SK-N-SH (cell line): ENCODE results near the gene USHBP1. TPM values are rescaled to one million over a fixed set of nuclear protein-coding genes. Genes with fewer than 3 reads are reported as not detected.

Experiments used
- CTCF ChIA-PET: fragments of 300-600, 350-600 bp; formaldehyde crosslinking; extraction: SDS; loops from one replicate; lab custom pipeline; 2021; lab: Yijun Ruan, JAX
- POLR2A ChIA-PET: fragments of 350-600 bp; sonication (Branson Sonifier 250); formaldehyde crosslinking; extraction: SDS; loops from one replicate; lab custom pipeline; 2020; ENCODE audit warnings: antibody characterized with exemption, inconsistent platforms; lab: Yijun Ruan, JAX
- DNase-seq: peaks from one replicate; pipeline ENCODE4 v3.0.0; 2012
- H2AFZ ChIP-seq: fragments of 200-600 bp; sonication (generic); 2 replicates; pipeline ENCODE4 v1.8.1; 2016; ENCODE audit warnings: antibody characterized with exemption, mild to moderate bottlenecking, low read depth
- H3F3A ChIP-seq: fragments of 200-600 bp; sonication (generic); replicated peaks from 2 replicates; pipeline ENCODE3; 2016; ENCODE audit warnings: antibody characterized with exemption, mild to moderate bottlenecking; ENCODE audit not compliant: insufficient read depth
- H3K27ac ChIP-seq, 2 experiments: fragments of 200-500 bp in 1 of 2; fragments of 200-600 bp in 1 of 2; sonication (Bioruptor generic) in 1 of 2; sonication (generic), shearing (Covaris generic) in 1 of 2; 2 replicates each; pipeline versions ENCODE4 v1.5.1 to v1.6.1; 2014 to 2016; ENCODE audit warnings: low read depth in 2 of 2, inconsistent platforms in 1 of 2, low read length in 1 of 2, mild to moderate bottlenecking in 1 of 2, mixed read lengths in 1 of 2
- H3K27me3 ChIP-seq: fragments of 200-600 bp; sonication (generic), shearing (Covaris generic); 2 replicates; pipeline ENCODE4 v1.6.1; 2016; ENCODE audit warnings: mixed run types; ENCODE audit not compliant: insufficient read depth
- H3K36me3 ChIP-seq, 2 experiments: fragments of 200-500 bp in 1 of 2; fragments of 200-600 bp in 1 of 2; sonication (Bioruptor generic) in 1 of 2; sonication (generic) in 1 of 2; replicated peaks in 1 of 2; 2 replicates each; pipeline versions ENCODE3 to v1.5.1; 2014 to 2016; ENCODE audit warnings: low read length in 1 of 2, mild to moderate bottlenecking in 1 of 2; ENCODE audit not compliant: insufficient read depth in 2 of 2, control insufficient read depth in 1 of 2
- H3K4me1 ChIP-seq, 2 experiments: fragments of 200-500 bp in 1 of 2; fragments of 200-600 bp in 1 of 2; sonication (Bioruptor generic) in 1 of 2; sonication (generic), shearing (Covaris generic) in 1 of 2; 2 replicates each; pipeline versions ENCODE4 v1.5.1 to v1.6.1; 2014 to 2016; ENCODE audit warnings: low read depth in 1 of 2, low read length in 1 of 2, mixed run types in 1 of 2; ENCODE audit not compliant: insufficient read depth in 2 of 2, control insufficient read depth in 1 of 2
- H3K4me2 ChIP-seq: fragments of 200-600 bp; sonication (generic), shearing (Covaris generic); 2 replicates; pipeline ENCODE4 v1.6.1; 2017; ENCODE audit warnings: mixed run types
- H3K4me3 ChIP-seq, 2 experiments: fragments of 200-500 bp in 1 of 2; fragments of 200-600 bp in 1 of 2; sonication (Bioruptor generic) in 1 of 2; sonication (generic), shearing (Covaris generic) in 1 of 2; 2 replicates each; pipeline versions ENCODE4 v1.5.1 to v1.8.1; 2014 to 2016; ENCODE audit warnings: low read depth in 2 of 2, inconsistent platforms in 1 of 2, low read length in 1 of 2, mild to moderate bottlenecking in 1 of 2, mixed read lengths in 1 of 2, moderate library complexity in 1 of 2
- H3K79me2 ChIP-seq: fragments of 200-600 bp; sonication (generic); 2 replicates; pipeline ENCODE4 v1.8.1; 2017; ENCODE audit warnings: mild to moderate bottlenecking; ENCODE audit not compliant: insufficient read depth
- H3K9ac ChIP-seq: fragments of 200-600 bp; sonication (generic); 2 replicates; pipeline ENCODE4 v1.6.1; 2017; ENCODE audit warnings: mixed run types
- H3K9me2 ChIP-seq: fragments of 200-600 bp; sonication (generic); 2 replicates; pipeline ENCODE4 v1.6.1; 2017; ENCODE audit warnings: mixed run types
- H3K9me3 ChIP-seq: fragments of 200-600 bp; sonication (generic); 2 replicates; pipeline ENCODE4 v1.6.1; 2017; ENCODE audit warnings: mixed run types, mild to moderate bottlenecking, moderate library complexity
- H4K20me1 ChIP-seq: fragments of 200-600 bp; sonication (generic); 2 replicates; pipeline ENCODE4 v1.6.1; 2017; ENCODE audit warnings: mild to moderate bottlenecking, mixed run types; ENCODE audit not compliant: insufficient read depth
- CHD2 ChIP-seq: fragments of 150-350 bp; IDR thresholded peaks from 2 replicates; pipeline ENCODE4 v1.6.1; 2018; ENCODE audit warnings: low read length; ENCODE audit not compliant: partially characterized antibody
- EP300 ChIP-seq, 2 experiments: IDR thresholded peaks; 2 replicates each; pipeline versions ENCODE4 v1.4.0 to v1.6.1; 2012; ENCODE audit warnings: borderline replicate concordance in 1 of 2, low read depth in 1 of 2, low read length in 1 of 2
- EZH2phosphoT487 ChIP-seq: fragments of 200-600 bp; sonication (generic); IDR thresholded peaks from 2 replicates; pipeline ENCODE4 v1.6.1; 2017; ENCODE audit warnings: low read depth, mixed run types, mild to moderate bottlenecking, antibody characterized with exemption, moderate library complexity, borderline replicate concordance
- FOXJ3 ChIP-seq: sonication (generic); formaldehyde crosslinking; IDR thresholded peaks from 2 replicates; pipeline ENCODE4 v1.5.1; 2020; ENCODE audit warnings: mild to moderate bottlenecking, missing genetic modification reagents
- FOXM1 ChIP-seq: IDR thresholded peaks from 2 replicates; pipeline ENCODE4 v1.4.0; 2012; ENCODE audit warnings: low read depth, mild to moderate bottlenecking
- JUND ChIP-seq: IDR thresholded peaks from 2 replicates; pipeline ENCODE4 v1.4.0; 2012
- MXI1 ChIP-seq: IDR thresholded peaks from 2 replicates; pipeline ENCODE4 v1.6.1; 2012; ENCODE audit warnings: mild to moderate bottlenecking, low read depth, low read length, improper control_type of control experiment
- NFIC ChIP-seq: IDR thresholded peaks from 2 replicates; pipeline ENCODE4 v1.4.0; 2012; ENCODE audit warnings: borderline replicate concordance
- NRF1 ChIP-seq: IDR thresholded peaks from 2 replicates; pipeline ENCODE4 v1.6.1; 2012; ENCODE audit warnings: low read depth, mild to moderate bottlenecking, low read length
- RAD21 ChIP-seq: IDR thresholded peaks from 2 replicates; pipeline ENCODE4 v1.6.1; 2012; ENCODE audit warnings: mild to moderate bottlenecking, low read length
- RCOR1 ChIP-seq: fragments of 150-350 bp; IDR thresholded peaks from 2 replicates; pipeline ENCODE4 v1.6.1; 2017; ENCODE audit warnings: antibody characterized with exemption, low read length
- RFX5 ChIP-seq: IDR thresholded peaks from 2 replicates; pipeline ENCODE4 v1.6.1; 2012; ENCODE audit warnings: mild to moderate bottlenecking, improper control_type of control experiment, low read length
- TAF1 ChIP-seq: IDR thresholded peaks from 2 replicates; pipeline ENCODE4 v1.6.1; 2012; ENCODE audit warnings: low read depth, mild to moderate bottlenecking, low read length, moderate library complexity, borderline replicate concordance
- TEAD4 ChIP-seq: IDR thresholded peaks from 2 replicates; pipeline ENCODE4 v1.4.0; 2012; ENCODE audit warnings: mild to moderate bottlenecking, borderline replicate concordance; ENCODE audit not compliant: insufficient read depth
- USF2 ChIP-seq: fragments of 150-350 bp; IDR thresholded peaks from 2 replicates; pipeline ENCODE4 v1.6.1; 2017; ENCODE audit warnings: antibody characterized with exemption, low read length, low read depth, borderline replicate concordance
- WGBS: methylation state at CpG from one replicate; pipeline ENCODE4 v1.1.6; 2017; ENCODE audit warnings: low lambda C conversion rate; 5-methylcytosine and 5-hydroxymethylcytosine counted together
- polyA plus RNA-seq, 3 experiments: library from polyadenylated mRNA; depleted of rRNA; stranded (reverse); fragments of >200 nt; gene quantifications; 2 replicates each; pipeline ENCODE4 v1.2.3, GENCODE V29; 2012
- TF ChIP-seq, protein P1 (sequence below): IDR thresholded peaks from 2 replicates; pipeline ENCODE4; 2012
- TF ChIP-seq, protein P2 (sequence below): IDR thresholded peaks from 2 replicates; pipeline ENCODE4 v1.4.0; 2012; ENCODE audit warnings: low read depth, borderline replicate concordance

USHBP1 gene
- polyA plus RNA-seq, 1 of the 3 experiments (the other 2 are of a cell fraction): 0.03 TPM

DNA sequence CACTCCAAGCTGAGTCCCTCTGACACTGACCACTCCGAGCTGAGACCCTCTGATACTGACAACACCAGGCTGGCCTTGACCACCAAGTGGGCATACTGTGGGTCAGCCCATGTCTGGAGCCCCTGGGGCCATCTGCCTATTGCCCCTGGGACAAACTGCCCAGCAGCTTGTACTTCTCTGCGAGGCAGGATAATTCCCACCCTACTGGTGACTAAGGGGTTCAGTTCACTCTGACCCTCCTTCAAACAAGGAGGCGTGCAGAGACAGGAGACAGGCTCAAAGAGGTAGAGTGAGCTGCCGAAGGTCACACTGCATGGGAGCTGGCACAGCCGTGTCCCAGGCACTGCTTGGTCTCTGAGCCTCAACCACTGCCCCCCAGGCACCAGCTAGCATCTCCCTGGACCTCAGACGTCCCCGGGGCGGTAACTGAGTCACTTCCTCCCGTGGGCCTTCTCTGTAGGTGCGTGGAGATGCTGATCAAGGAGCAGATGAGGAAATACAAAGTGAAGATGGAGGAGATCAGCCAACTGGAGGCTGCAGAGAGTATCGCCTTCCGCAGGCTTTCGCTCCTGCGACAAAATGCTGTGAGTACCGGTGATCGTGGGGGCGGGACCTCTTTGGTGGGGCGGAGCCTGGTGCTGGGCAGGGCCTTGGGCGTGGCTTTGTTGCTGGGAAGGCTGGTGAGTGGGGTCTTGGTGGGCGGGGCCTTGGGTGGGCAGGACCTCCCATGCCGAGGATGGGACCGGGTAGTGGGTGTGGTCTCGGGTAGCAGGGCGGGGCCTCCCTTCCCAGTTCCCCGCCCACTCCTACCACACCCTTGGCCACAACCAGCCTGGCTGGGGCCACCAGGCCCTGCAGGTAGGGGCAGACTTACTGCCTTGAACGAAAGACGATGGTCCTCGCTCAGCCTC, 55.2 kb downstream of the USHBP1 start:
- POLR2A ChIA-PET: no interaction called here
- WGBS: 70% methylated on average over 18 of the region's 28 CpGs
- H3F3A ChIP-seq: peaks cover 8% of the 10 kb centered on the region
- H2AFZ ChIP-seq: no peak overlapping the region
- no peaks in the 10 kb centered on the region for H3K79me2 ChIP-seq
- peak; percentile 95 for DNase-seq
- H3K36me3 ChIP-seq: peaks cover 13 to 37% of the 10 kb centered on the region in 2 experiments
- CTCF ChIA-PET: interaction anchor here (0.6 to 1.6 kb wide), 2 partner anchors 27 to 73 kb away, joined by 3 to 4 read pairs; partner anchors contain the start of gene ANKLE1
- no peaks in the 10 kb centered on the region for H3K27me3 ChIP-seq
- no peak for TF ChIP-seq NRF1
- TF ChIP-seq MXI1: no peak
- TF ChIP-seq TAF1: no peak
- TF ChIP-seq EZH2phosphoT487: no peak
- TF ChIP-seq RFX5: no peak
- no peak for TF ChIP-seq FOXJ3 (CRISPR knock-in tag)
- no peak for TF ChIP-seq RAD21
- TF ChIP-seq TEAD4: no peak
- TF ChIP-seq USF2: no peak
- TF ChIP-seq CHD2: no peak
- no peak for TF ChIP-seq JUND
- TF ChIP-seq, protein P1, sequence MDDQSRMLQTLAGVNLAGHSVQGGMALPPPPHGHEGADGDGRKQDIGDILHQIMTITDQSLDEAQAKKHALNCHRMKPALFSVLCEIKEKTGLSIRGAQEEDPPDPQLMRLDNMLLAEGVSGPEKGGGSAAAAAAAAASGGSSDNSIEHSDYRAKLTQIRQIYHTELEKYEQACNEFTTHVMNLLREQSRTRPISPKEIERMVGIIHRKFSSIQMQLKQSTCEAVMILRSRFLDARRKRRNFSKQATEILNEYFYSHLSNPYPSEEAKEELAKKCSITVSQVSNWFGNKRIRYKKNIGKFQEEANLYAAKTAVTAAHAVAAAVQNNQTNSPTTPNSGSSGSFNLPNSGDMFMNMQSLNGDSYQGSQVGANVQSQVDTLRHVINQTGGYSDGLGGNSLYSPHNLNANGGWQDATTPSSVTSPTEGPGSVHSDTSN: no peak
- no peak for TF ChIP-seq NFIC
- no peak for TF ChIP-seq RCOR1
- no peak for TF ChIP-seq FOXM1
- TF ChIP-seq EP300 (IDR thresholded peaks at IDR 0.05; ENCODE audit: borderline replicate concordance in 1 of 2, low read depth in 1 of 2, low read length in 1 of 2): no peak
- TF ChIP-seq, protein P2, sequence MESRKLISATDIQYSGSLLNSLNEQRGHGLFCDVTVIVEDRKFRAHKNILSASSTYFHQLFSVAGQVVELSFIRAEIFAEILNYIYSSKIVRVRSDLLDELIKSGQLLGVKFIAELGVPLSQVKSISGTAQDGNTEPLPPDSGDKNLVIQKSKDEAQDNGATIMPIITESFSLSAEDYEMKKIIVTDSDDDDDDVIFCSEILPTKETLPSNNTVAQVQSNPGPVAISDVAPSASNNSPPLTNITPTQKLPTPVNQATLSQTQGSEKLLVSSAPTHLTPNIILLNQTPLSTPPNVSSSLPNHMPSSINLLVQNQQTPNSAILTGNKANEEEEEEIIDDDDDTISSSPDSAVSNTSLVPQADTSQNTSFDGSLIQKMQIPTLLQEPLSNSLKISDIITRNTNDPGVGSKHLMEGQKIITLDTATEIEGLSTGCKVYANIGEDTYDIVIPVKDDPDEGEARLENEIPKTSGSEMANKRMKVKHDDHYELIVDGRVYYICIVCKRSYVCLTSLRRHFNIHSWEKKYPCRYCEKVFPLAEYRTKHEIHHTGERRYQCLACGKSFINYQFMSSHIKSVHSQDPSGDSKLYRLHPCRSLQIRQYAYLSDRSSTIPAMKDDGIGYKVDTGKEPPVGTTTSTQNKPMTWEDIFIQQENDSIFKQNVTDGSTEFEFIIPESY: no peak
- H3K9me2 ChIP-seq: no peaks in the 10 kb centered on the region
- no peaks in the 10 kb centered on the region for H3K9me3 ChIP-seq
- peak overlapping the region in 1 of 2 experiments; percentile 5; a peak in 1 of 4 replicates for H3K27ac ChIP-seq
- H3K4me3 ChIP-seq: no peak overlapping the region
- no peaks in the 10 kb centered on the region for H4K20me1 ChIP-seq
- H3K9ac ChIP-seq: no peak overlapping the region
- H3K4me2 ChIP-seq: no peak overlapping the region
- peaks cover under 1 to 2% of the 10 kb centered on the region in 2 experiments; a peak in 2 of 4 replicates for H3K4me1 ChIP-seq
